GM21529 (cell line): Measurements from ENCODE around the gene NT5C1A.

ENCODE experiments used
- ATAC-seq: cut with Tn5 transposase; IDR thresholded peaks from one replicate; pipeline ENCODE4 v1.9.1; 2021; ENCODE audit not compliant: unreplicated experiment

The NT5C1A gene

GRCh38 chr1:39639305-39640130, 32.4 kb downstream of the NT5C1A start, which contains the start of gene HEYL:
TSS of gene HEYL (minus strand) at chr1:39639643. CDS start at chr1:39639625, 18 bp downstream.
- ATAC-seq: no peak

- ATAC-seq: no peak
These were observed 33.0 kb downstream of the NT5C1A start for GRCh38 chr1:39638965-39639304.

- no peak for ATAC-seq
These were observed 34.5 kb downstream of the NT5C1A start for GRCh38 chr1:39637361-39637760.

GRCh38 chr1:39635871-39636210, 36.1 kb downstream of the NT5C1A start:
- ATAC-seq: no peak

GRCh38 chr1:39635205-39635870, 36.6 kb downstream of the NT5C1A start:
- no peak for ATAC-seq

- ATAC-seq: no peak
These were observed 38.5 kb downstream of the NT5C1A start for GRCh38 chr1:39633422-39633821.

- no peak for ATAC-seq
These were observed 39.1 kb downstream of the NT5C1A start for GRCh38 chr1:39632682-39633417.

DNA sequence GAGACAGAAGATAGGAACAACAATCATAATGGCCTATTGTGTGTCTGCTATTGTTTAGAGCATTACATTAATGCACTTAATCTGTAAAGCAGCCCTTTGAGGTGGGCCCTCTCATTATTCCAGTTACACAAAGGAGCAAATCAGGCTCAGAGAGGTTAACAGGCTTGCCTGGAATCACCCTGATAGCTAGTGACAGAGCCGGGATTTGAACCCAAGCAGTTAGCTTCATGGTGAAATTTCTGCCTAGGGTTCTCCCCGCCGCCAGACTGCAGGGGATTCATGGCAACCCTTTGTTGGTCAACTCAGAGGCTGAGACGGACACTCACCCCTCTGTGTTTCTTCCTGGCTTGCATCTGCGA, 39.6 kb downstream of the NT5C1A start:
- no peak for ATAC-seq

DNA sequence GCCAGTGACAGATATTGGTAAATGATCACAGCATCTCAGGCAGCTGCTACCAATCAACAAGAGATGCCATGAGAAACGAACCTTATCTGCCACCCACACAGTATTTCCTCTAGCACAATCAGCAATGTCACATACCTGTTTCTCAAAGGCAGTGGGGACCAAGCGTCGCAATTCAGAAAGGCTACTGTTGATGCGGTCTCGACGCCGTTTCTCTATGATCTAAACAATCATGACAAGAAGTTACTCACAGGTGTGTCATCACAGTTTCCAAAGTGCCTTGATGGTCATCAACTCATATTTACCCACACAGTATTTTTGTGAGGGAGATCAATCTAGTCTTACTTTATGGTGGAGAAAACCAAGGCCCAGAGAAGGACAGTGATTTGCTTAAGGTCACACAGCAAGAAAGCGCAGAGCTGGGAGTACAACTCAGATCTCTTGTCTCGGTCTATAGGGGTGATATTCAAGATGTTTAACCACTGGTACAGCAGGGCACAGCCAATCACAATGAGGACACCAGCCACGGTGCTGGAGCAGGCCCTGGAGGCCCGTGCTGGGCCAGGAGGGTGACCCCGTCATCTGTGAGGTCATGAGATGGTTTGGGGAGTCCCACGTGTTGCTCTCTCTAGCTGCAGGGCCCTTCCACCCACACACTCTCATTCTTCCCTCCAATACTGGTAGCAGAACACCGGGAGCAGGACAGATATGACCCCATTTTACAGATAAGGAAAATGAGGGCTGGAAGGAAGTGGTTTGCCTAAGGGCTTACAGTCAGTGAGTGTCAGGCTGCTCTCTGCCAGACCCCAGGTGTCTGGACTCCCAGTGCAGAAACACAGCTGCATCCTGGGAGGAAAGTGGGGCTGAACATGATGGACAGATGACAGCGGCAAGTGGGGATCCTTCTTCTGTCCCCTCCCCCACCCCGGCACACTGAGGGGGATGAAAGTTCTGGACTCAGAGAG, 40.3 kb downstream of the NT5C1A start:
- no peak for ATAC-seq

- ATAC-seq: no peak
These were observed 43.0 kb downstream of the NT5C1A start for GRCh38 chr1:39628807-39629350.

DNA sequence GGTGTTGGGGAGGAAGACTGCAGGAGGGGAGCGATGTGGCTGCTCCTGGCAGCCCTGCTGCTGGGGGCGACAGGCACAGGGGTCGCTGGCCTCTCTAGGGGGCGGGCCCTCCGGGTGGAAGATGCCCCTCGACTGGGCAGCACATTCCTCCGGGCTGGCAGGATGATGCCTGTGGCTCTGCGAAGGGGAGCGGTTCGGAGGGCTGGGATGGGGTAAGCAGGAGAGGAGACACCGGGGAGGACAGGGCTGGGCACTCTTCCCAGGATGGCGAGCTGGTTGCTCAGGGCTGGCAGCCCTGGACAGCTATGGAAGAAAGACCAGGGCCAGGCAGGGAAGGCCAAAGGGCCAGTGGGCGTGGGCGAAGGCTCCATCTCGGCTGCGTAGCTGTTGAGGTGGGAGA, 45.3 kb downstream of the NT5C1A start:
- ATAC-seq: no peak

GRCh38 chr1:39625462-39626273, 46.2 kb downstream of the NT5C1A start:
- no peak for ATAC-seq

DNA sequence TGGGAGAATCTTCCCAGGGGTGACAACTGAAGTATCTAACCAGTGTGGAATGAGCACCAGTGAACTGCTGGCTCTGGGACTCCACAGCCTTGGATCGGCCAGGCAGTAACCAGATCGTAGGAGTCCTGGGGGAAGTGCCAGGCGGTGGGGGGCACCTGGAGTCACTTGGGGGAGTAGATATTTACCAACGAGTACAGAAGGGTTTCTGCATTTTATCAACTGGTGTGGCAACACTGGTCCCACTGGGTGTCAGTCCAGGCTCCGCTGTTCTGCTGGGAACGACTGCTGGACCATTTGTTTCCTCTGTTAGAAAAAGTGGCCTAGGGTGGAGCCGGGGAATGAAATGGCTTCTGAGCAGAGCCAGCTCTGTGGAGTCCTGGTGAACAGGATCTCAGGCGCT, 46.9 kb downstream of the NT5C1A start:
- no peak for ATAC-seq

DNA sequence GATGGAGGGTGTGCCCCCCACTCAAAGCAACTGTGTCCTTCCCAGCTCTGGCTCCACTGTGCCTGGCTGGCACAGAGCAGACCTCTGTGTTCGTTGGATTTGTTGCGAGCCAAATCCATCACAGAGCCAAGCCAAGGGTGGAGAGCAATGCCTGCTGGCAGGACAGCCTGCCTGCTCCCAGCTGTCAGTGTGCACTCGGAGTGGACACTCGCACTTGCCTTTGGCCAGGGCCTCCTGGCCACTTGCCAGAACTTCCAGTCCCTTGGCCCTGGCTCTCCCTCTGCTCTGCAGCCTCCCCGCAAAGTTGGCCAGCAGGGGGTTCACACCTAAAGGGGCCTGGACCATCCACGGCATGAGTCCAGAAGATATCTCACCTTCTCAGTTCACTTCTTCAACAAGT, 48.9 kb downstream of the NT5C1A start:
- no peak for ATAC-seq

GRCh38 chr1:39622427-39622826, 49.5 kb downstream of the NT5C1A start:
- ATAC-seq: no peak

DNA sequence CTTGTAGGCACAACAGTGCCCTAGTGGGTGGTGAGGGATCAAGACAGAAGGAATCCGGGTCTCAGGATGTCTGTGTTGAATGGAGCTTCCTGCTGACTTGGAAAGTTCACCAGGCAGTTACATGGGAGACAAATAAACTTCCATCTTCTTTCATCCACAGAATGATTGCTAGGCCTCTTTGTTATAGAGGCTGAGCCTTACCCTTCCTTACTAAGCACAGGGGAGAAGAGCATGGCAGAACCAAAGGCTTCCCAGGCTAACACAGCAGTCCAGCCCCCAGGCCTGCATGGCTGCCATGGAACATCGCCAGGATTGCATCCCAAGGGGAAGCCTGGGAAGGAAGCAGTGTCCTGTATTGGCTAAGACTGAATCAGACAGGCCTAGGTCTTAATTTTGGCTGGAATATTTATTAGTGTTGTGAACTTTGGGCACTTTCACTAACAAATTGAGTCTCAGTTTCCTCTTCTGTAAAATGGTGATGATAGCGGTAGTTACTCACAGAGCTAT, 51.2 kb downstream of the NT5C1A start:
- ATAC-seq: no peak

GRCh38 chr1:39617488-39618049, 54.3 kb downstream of the NT5C1A start:
- no peak for ATAC-seq

- ATAC-seq: no peak
These were observed 56.7 kb downstream of the NT5C1A start for GRCh38 chr1:39615086-39615673.

- no peak for ATAC-seq
These were observed 57.4 kb downstream of the NT5C1A start for GRCh38 chr1:39614488-39614887.
